SH-SY5Y (cell line): Measurements from ENCODE around the gene IFNL3.

Source experiments
- GATA2 ChIP-seq: IDR thresholded peaks from 2 replicates; pipeline ENCODE4 v1.6.1; 2011; ENCODE audit warnings: mild to moderate bottlenecking, low read depth, low read length
- GATA3 ChIP-seq: IDR thresholded peaks from 2 replicates; pipeline ENCODE4 v1.6.1; 2011; ENCODE audit warnings: low read depth, mild to moderate bottlenecking, low read length, moderate library complexity

GRCh38 chr19:39208175-39208795, 36.5 kb downstream of the IFNL3 start:
- TF ChIP-seq GATA3 (no peak), GATA2 (no peak)
